GM12892 (cell line): ENCODE results near the gene TMX1.

ENCODE experiments used
- POLR2A ChIP-seq: IDR thresholded peaks from 2 replicates; pipeline ENCODE4 v1.6.1; 2011; ENCODE audit warnings: low read depth, low read length, control low read depth
- POLR2AphosphoS5 ChIP-seq: IDR thresholded peaks from 2 replicates; pipeline ENCODE4 v1.6.1; 2011; ENCODE audit warnings: low read depth, low read length, control low read depth

DNA sequence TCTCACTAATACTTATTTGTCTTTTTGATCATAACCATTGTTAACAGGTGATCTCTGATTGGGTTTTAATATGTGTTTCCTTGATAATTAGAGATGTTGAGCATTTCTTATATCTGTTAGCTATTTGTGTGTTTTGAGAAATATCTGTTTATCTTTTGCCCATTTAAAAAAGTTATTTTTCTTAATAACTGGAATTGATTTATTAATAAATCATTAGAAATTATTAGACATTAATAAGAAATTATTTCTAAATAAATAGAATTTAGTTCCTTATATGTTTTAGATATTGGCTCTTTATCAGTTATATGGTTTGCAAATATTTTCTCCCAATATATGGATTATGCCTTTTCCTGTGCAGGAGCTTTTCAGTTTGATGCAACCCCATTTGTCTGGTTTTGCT, 18.7 kb downstream of the TMX1 start:
- no peak for TF ChIP-seq POLR2A
- no peak for TF ChIP-seq POLR2AphosphoS5
